Hepatocyte (in vitro differentiated cells): Measurements from ENCODE around the gene THSD4.

Experiments used
- CTCF ChIP-seq: fragments of 200-600 bp; sonication (generic); IDR thresholded peaks from 2 replicates; pipeline ENCODE4 v1.5.1; 2016; ENCODE audit warnings: antibody characterized with exemption, mild to moderate bottlenecking; ENCODE audit not compliant: poor library complexity
- EZH2 ChIP-seq: fragments of 200-600 bp; sonication (generic); IDR thresholded peaks from 2 replicates; pipeline ENCODE4 v1.6.1; 2016; ENCODE audit warnings: antibody characterized with exemption, mild to moderate bottlenecking, borderline replicate concordance
- EZH2phosphoT487 ChIP-seq: fragments of 200-600 bp; sonication (generic); IDR thresholded peaks from one replicate; pipeline ENCODE4 v1.6.1; 2018; ENCODE audit warnings: antibody characterized with exemption, mild to moderate bottlenecking, low read depth, moderate library complexity; ENCODE audit not compliant: unreplicated experiment, severe bottlenecking

GRCh38 chr15:71274448-71274798 is 159.2 kb downstream of the THSD4 start:
- no peak for TF ChIP-seq CTCF
- TF ChIP-seq EZH2, result no peak
- no peak for TF ChIP-seq EZH2phosphoT487
